Neural progenitor cell (in vitro differentiated cells): Measurements from ENCODE around the gene OBSL1.

Source experiments
- EZH2 ChIP-seq: fragments of 200-600 bp; sonication (generic); IDR thresholded peaks from 2 replicates; pipeline ENCODE4 v1.6.1; 2017; ENCODE audit warnings: antibody characterized with exemption, mild to moderate bottlenecking, moderate library complexity
- EZH2phosphoT487 ChIP-seq: fragments of 200-600 bp; sonication (generic); IDR thresholded peaks from 2 replicates; pipeline ENCODE4 v1.6.1; 2017; ENCODE audit warnings: antibody characterized with exemption
- TF ChIP-seq, protein P1 (sequence below): fragments of 200-600 bp; sonication (generic); IDR thresholded peaks from 2 replicates; pipeline ENCODE4 v1.5.1; 2017; ENCODE audit warnings: antibody characterized with exemption, mild to moderate bottlenecking

DNA sequence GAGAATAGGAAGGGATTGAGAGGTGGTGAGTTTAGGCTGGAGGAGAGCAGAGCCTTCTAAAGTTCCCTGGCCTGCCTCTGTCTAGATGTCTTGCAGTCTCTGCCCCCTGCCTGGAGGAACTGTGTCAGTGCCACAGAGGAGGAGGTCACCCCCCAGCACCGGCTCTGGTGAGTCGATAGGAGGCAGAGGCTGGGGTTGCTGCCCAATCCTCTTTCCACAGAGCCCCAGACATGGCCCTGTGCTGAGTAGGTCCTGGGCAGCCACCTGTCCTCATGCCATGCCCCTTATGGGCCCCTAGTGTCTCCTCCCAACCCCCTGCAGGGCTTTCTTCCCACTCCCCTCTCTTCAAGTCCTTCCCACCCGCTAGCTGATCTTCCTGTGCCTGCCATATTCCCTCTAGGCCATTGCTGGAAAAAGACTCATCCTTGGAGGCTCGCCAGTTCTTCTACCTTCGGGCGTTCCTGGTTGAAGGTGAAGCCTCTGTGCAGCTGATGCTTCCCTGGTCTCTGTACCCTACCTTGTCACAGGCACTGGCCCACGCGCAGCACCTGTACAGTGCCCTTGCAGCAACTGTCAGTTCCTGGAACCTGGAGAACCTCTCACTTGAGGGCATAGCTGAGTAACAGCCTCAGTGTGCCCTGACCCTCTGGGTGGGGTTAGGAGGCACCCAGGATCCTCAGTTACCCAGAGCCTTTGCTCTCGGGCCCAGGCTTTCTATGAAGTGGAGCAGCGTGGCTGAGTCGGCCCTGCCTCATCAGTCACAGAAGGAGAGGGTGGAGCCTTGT lies 42.9 kb upstream of the OBSL1 start:
- TF ChIP-seq, protein P1, sequence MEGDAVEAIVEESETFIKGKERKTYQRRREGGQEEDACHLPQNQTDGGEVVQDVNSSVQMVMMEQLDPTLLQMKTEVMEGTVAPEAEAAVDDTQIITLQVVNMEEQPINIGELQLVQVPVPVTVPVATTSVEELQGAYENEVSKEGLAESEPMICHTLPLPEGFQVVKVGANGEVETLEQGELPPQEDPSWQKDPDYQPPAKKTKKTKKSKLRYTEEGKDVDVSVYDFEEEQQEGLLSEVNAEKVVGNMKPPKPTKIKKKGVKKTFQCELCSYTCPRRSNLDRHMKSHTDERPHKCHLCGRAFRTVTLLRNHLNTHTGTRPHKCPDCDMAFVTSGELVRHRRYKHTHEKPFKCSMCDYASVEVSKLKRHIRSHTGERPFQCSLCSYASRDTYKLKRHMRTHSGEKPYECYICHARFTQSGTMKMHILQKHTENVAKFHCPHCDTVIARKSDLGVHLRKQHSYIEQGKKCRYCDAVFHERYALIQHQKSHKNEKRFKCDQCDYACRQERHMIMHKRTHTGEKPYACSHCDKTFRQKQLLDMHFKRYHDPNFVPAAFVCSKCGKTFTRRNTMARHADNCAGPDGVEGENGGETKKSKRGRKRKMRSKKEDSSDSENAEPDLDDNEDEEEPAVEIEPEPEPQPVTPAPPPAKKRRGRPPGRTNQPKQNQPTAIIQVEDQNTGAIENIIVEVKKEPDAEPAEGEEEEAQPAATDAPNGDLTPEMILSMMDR = no peak
- TF ChIP-seq EZH2 (no peak), EZH2phosphoT487 (no peak)
